ENCODE data around the gene EPB41. TPM values are rescaled to one million over a fixed set of nuclear protein-coding genes. Genes with fewer than 3 reads are reported as not detected.

Gene EPB41
- total RNA-seq, 1 experiment from 2014 or later, result 41.7 TPM

- H3K9me3 ChIP-seq (ENCODE audit: control insufficient read depth in 1 of 2, insufficient read depth in 1 of 2, low read depth in 1 of 2, low read length in 2 of 2), result no peaks in the 10 kb centered on the region
- no TSS peak for BruUV-seq (replicated peaks)
- H3K4me3 ChIP-seq (replicated peaks in 1 of 2; ENCODE audit: low read depth in 1 of 2, low read length in 2 of 2), result no peak overlapping the region
- POLR2A ChIA-PET, result no interaction called here
- RAD21 ChIA-PET (ENCODE audit: low non-redundant PET in 1 of 2, low total read pairs in 2 of 2, uncharacterized antibody in 2 of 2, unreplicated experiment in 2 of 2), result interaction anchor here in 1 of 2 experiments (0.6 kb wide), 1 partner anchor 144 kb away, joined by 3 read pairs; no protein-coding TSS in a partner anchor
- intact Hi-C loops (cut with micrococcal nuclease), result no loop called here
- peaks cover 9% of the 10 kb centered on the region; the same call in 1 of the 2 replicates for H3K79me2 ChIP-seq (ENCODE audit: insufficient read depth, low read length)
- H3K9me2 ChIP-seq (ENCODE audit: insufficient read depth), result no peaks in the 10 kb centered on the region
- TF ChIP-seq ZBTB33 (IDR thresholded peaks at IDR 0.05; ENCODE audit: extremely low read depth, insufficient replicate concordance, low read length), result no peak
- TF ChIP-seq FOSL1 (IDR thresholded peaks at IDR 0.05; ENCODE audit: low read depth), result no peak
- TF ChIP-seq EZH2phosphoT487 (IDR thresholded peaks at IDR 0.05; ENCODE audit: borderline replicate concordance), result no peak
- TF ChIP-seq ZFX (IDR thresholded peaks at IDR 0.05), result no peak
- TF ChIP-seq RAD21 (IDR thresholded peaks at IDR 0.05; ENCODE audit: low read depth), result no peak
- no peak for TF ChIP-seq ELF1 (IDR thresholded peaks at IDR 0.05; ENCODE audit: borderline replicate concordance, low read depth)
- TF ChIP-seq, protein P1, sequence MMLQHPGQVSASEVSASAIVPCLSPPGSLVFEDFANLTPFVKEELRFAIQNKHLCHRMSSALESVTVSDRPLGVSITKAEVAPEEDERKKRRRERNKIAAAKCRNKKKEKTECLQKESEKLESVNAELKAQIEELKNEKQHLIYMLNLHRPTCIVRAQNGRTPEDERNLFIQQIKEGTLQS (IDR thresholded peaks at IDR 0.05), result no peak
- no peak for TF ChIP-seq POLR2AphosphoS5 (IDR thresholded peaks at IDR 0.05; ENCODE audit: low read depth, low read length)
- ATAC-seq (no peak), DNase-seq (ENCODE audit: low read depth, low spot score) (no peak)
- CTCF ChIA-PET, result interaction anchor here (0.5 kb wide), 1 partner anchor 48 kb away, joined by 3 read pairs; no protein-coding TSS in a partner anchor
- no peaks in the 10 kb centered on the region for H3K36me3 ChIP-seq (ENCODE audit: control insufficient read depth in 1 of 2, insufficient read depth in 2 of 2, low read length in 2 of 2)
- H3K27me3 ChIP-seq (ENCODE audit: insufficient read depth, low read length), result no peaks in the 10 kb centered on the region
- H3K4me2 ChIP-seq (ENCODE audit: low read length), result no peak overlapping the region
- 0 out of 4 replicates have a peak, but pooled peaks cover 0 to 4% of the 10 kb centered on the region in 2 experiments for H3K4me1 ChIP-seq (ENCODE audit: control insufficient read depth in 1 of 2, insufficient read depth in 2 of 2, low read length in 2 of 2)
- H3K9ac ChIP-seq (ENCODE audit: low read length), result no peak overlapping the region
- H3K27ac ChIP-seq (ENCODE audit: low read depth, low read length), result no peak overlapping the region
- no peak overlapping the region for H2AFZ ChIP-seq (ENCODE audit: low read depth, low read length, poor library complexity, severe bottlenecking)
- no peaks in the 10 kb centered on the region for H4K20me1 ChIP-seq (ENCODE audit: insufficient read depth)
Measured at GRCh38 chr1:28936094-28936493, 21.7 kb downstream of the EPB41 start.
